Measurements from ENCODE around the gene ORC4. TPM values are rescaled to one million over a fixed set of nuclear protein-coding genes. Genes with fewer than 3 reads are reported as not detected.

Gene ORC4
- total RNA-seq, 1 experiment from 2014 or later: 72.9 TPM

DNA sequence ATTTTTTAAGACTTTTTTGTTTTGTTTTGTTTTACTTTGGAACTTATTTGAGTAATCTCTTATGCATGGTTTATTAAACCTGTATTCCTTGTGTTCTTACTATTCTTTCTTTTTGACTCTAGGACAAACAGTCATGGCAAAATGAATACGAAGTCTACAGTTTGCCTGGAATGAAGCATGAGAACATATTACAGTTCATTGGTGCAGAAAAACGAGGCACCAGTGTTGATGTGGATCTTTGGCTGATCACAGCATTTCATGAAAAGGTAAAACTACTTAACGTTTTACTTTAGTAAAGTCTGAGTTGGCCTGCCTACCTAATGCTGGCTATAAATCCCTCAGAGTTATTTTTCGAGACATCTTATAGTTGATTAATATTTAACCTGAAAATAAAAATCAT is 103.4 kb downstream of the ORC4 start:
- Histone ChIP-seq H3T11ph (ENCODE audit: low read length) (no peak overlapping the region), H3K56ac (ENCODE audit: insufficient read length, low read depth, low read length) (no peak overlapping the region), H3K27me3 (ENCODE audit: insufficient read depth, low read length) (no peaks in the 10 kb centered on the region), H2BK12ac (ENCODE audit: insufficient read length, low read depth, low read length) (no peak overlapping the region), H2BK5ac (ENCODE audit: insufficient read length, low read length) (no peak overlapping the region), H3K23ac (ENCODE audit: insufficient read length, low read depth, low read length) (no peak overlapping the region), H2AK5ac (ENCODE audit: insufficient read length, low read length) (no peak overlapping the region), H3K4ac (ENCODE audit: low read depth, low read length) (no peak overlapping the region), H3K4me2 (ENCODE audit: insufficient read depth, insufficient read length, low read length) (no peak overlapping the region), H3K14ac (ENCODE audit: insufficient read depth, low read length) (no peak overlapping the region), H2BK120ac (ENCODE audit: low read depth, low read length, poor library complexity, severe bottlenecking) (no peak overlapping the region), H3K9me3 (ENCODE audit: control insufficient read depth, low read depth, low read length) (no peaks in the 10 kb centered on the region), H4K5ac (ENCODE audit: insufficient read length, low read depth, low read length) (no peak overlapping the region), H2AFZ (ENCODE audit: low read length) (no peak overlapping the region), H4K20me1 (ENCODE audit: control insufficient read depth, insufficient read depth, insufficient read length) (no peaks in the 10 kb centered on the region), H2BK20ac (ENCODE audit: low read depth, low read length, poor library complexity, severe bottlenecking) (no peak overlapping the region), H3K18ac (ENCODE audit: insufficient read length, low read depth, low read length) (no peak overlapping the region), H3K23me2 (ENCODE audit: insufficient read length, low read depth, low read length, poor library complexity, severe bottlenecking) (no peaks in the 10 kb centered on the region), H3K27ac (ENCODE audit: insufficient read length, low read depth, low read length) (no peak overlapping the region), H3K79me1 (ENCODE audit: insufficient read depth, low read depth, low read length, poor library complexity, severe bottlenecking) (no peaks in the 10 kb centered on the region), H2BK15ac (ENCODE audit: low read depth, low read length) (no peak overlapping the region), H3K4me1 (ENCODE audit: insufficient read depth, low read length) (no peaks in the 10 kb centered on the region), H4K91ac (ENCODE audit: insufficient read length, low read depth, low read length) (no peak overlapping the region), H3K9ac (ENCODE audit: extremely low read depth, insufficient read length, low read length) (no peak overlapping the region), H3K79me2 (ENCODE audit: insufficient read depth, low read length) (no peaks in the 10 kb centered on the region), H4K8ac (replicated peaks; ENCODE audit: insufficient read length, low read depth, low read length) (no peak overlapping the region)
- no peak for DNase-seq
- H3K9me3 Mint-ChIP-seq: no peaks in the 10 kb centered on the region
- H3K27me3 Mint-ChIP-seq (ENCODE audit: low read depth): no peaks in the 10 kb centered on the region
- TF ChIP-seq, protein P1, sequence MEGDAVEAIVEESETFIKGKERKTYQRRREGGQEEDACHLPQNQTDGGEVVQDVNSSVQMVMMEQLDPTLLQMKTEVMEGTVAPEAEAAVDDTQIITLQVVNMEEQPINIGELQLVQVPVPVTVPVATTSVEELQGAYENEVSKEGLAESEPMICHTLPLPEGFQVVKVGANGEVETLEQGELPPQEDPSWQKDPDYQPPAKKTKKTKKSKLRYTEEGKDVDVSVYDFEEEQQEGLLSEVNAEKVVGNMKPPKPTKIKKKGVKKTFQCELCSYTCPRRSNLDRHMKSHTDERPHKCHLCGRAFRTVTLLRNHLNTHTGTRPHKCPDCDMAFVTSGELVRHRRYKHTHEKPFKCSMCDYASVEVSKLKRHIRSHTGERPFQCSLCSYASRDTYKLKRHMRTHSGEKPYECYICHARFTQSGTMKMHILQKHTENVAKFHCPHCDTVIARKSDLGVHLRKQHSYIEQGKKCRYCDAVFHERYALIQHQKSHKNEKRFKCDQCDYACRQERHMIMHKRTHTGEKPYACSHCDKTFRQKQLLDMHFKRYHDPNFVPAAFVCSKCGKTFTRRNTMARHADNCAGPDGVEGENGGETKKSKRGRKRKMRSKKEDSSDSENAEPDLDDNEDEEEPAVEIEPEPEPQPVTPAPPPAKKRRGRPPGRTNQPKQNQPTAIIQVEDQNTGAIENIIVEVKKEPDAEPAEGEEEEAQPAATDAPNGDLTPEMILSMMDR (conservative IDR thresholded peaks at IDR 0.05): no peak
- H3K27ac Mint-ChIP-seq: no peak overlapping the region
- no CpG with 5 or more reads among the region's 4 CpGs for WGBS (ENCODE audit: extremely low coverage, insufficient read length, low lambda C conversion rate)
- H3K4me1 Mint-ChIP-seq: 0 out of 4 replicates have a peak, but pooled peaks cover 0 to 3% of the 10 kb centered on the region in 2 experiments
- H3K4me3 Mint-ChIP-seq: no peak overlapping the region
- peaks cover 0 to 5% (median 2%) of the 10 kb centered on the region in 3 experiments; a peak in 6 of 7 replicates for H3K36me3 Mint-ChIP-seq (ENCODE audit: insufficient read depth in 1 of 3, low read depth in 3 of 3)
